GM10847 (cell line): Measurements from ENCODE around the gene RAB11FIP3.

ENCODE experiments used
- POLR2A ChIP-seq: IDR thresholded peaks from 2 replicates; pipeline ENCODE4 v1.6.1; 2011; ENCODE audit not compliant: insufficient read length; ENCODE audit errors: extremely low read depth

Gene RAB11FIP3

GRCh38 chr16:499924-500323, 74.5 kb downstream of the RAB11FIP3 start:
- TF ChIP-seq POLR2A = no peak

GRCh38 chr16:500709-501108, 75.3 kb downstream of the RAB11FIP3 start:
- no peak for TF ChIP-seq POLR2A

- TF ChIP-seq POLR2A = no peak
These were observed 76.9 kb downstream of the RAB11FIP3 start for GRCh38 chr16:502179-502943.

GRCh38 chr16:503150-504071, 78.0 kb downstream of the RAB11FIP3 start:
- TF ChIP-seq POLR2A = no peak

- no peak for TF ChIP-seq POLR2A
These were observed 80.2 kb downstream of the RAB11FIP3 start for GRCh38 chr16:505479-506245.

GRCh38 chr16:506246-506546, 80.7 kb downstream of the RAB11FIP3 start:
- TF ChIP-seq POLR2A = no peak

GRCh38 chr16:507996-508395, 82.5 kb downstream of the RAB11FIP3 start:
- no peak for TF ChIP-seq POLR2A

- TF ChIP-seq POLR2A = no peak
These were observed 83.7 kb downstream of the RAB11FIP3 start for GRCh38 chr16:508884-509736.

GRCh38 chr16:510066-510825, 84.8 kb downstream of the RAB11FIP3 start:
- TF ChIP-seq POLR2A = no peak

- no peak for TF ChIP-seq POLR2A
These were observed 87.4 kb downstream of the RAB11FIP3 start for GRCh38 chr16:512802-513201.

GRCh38 chr16:513950-514349, 88.5 kb downstream of the RAB11FIP3 start:
- TF ChIP-seq POLR2A = no peak

GRCh38 chr16:515175-515938, 89.9 kb downstream of the RAB11FIP3 start:
- no peak for TF ChIP-seq POLR2A

- TF ChIP-seq POLR2A = no peak
These were observed 90.4 kb downstream of the RAB11FIP3 start for GRCh38 chr16:515939-516226.
